Measurements from ENCODE around the gene UBASH3A. TPM values are rescaled to one million over a fixed set of nuclear protein-coding genes. Genes with fewer than 3 reads are reported as not detected.

The UBASH3A gene
- total and polyA plus RNA-seq, 2 donors (not counting 1 experiment from before 2014, with no cell fraction given) = not detected

- no peak overlapping the region for H3K27ac ChIP-seq (ENCODE audit: insufficient read depth, low read length)
- no peak overlapping the region for H3K9ac ChIP-seq (ENCODE audit: insufficient read depth, low read length)
- H3K4me1 ChIP-seq (ENCODE audit: control insufficient read depth, extremely low read depth, insufficient read depth, low read length) = no peaks in the 10 kb centered on the region
- no peak for DNase-seq (ENCODE audit: low read depth in 2 of 2)
- H4K20me1 ChIP-seq (ENCODE audit: control insufficient read depth, extremely low read depth, insufficient read depth, low read length) = no peaks in the 10 kb centered on the region
- H3K79me2 ChIP-seq (ENCODE audit: control insufficient read depth, insufficient read depth, low read length) = no peaks in the 10 kb centered on the region
- no peaks in the 10 kb centered on the region for H3K36me3 ChIP-seq (ENCODE audit: control insufficient read depth, insufficient read depth, low read length)
- H3K27me3 ChIP-seq (ENCODE audit: control insufficient read depth, insufficient read depth, low read length) = peaks cover 4% of the 10 kb centered on the region
- no peak overlapping the region for H3K4me2 ChIP-seq (ENCODE audit: extremely low read depth, insufficient read depth, low read length)
- no peak overlapping the region for H3K4me3 ChIP-seq (replicated peaks in 1 of 4; ENCODE audit: control extremely low read depth in 1 of 4, insufficient read depth in 1 of 4, low read depth in 3 of 4, low read length in 4 of 4)
- no peak overlapping the region for H2AFZ ChIP-seq (ENCODE audit: low read length)
- H3K9me3 ChIP-seq (ENCODE audit: control insufficient read depth, insufficient read depth, low read depth, low read length) = no peaks in the 10 kb centered on the region
- TF ChIP-seq EZH2 (IDR thresholded peaks at IDR 0.05; ENCODE audit: low read length, missing control alignments) (no peak), CTCF (conservative IDR thresholded peaks at IDR 0.05 in 1 of 2, IDR thresholded peaks at IDR 0.05 in 1 of 2; ENCODE audit: low read depth in 1 of 2, low read length in 2 of 2) (no peak)
Measured at GRCh38 chr21:42495027-42495426, 91.3 kb downstream of the UBASH3A start.

GRCh38 chr21:42495765-42496119 lies 92.0 kb downstream of the UBASH3A start:
- H3K27me3 ChIP-seq (ENCODE audit: control insufficient read depth, insufficient read depth, low read length) = peaks cover 4% of the 10 kb centered on the region
- peak in 1 of 2 donors; percentile 14 for DNase-seq (ENCODE audit: low read depth in 2 of 2)
- no peaks in the 10 kb centered on the region for H4K20me1 ChIP-seq (ENCODE audit: control insufficient read depth, extremely low read depth, insufficient read depth, low read length)
- H3K4me3 ChIP-seq (replicated peaks in 1 of 4; ENCODE audit: control extremely low read depth in 1 of 4, insufficient read depth in 1 of 4, low read depth in 3 of 4, low read length in 4 of 4) = peak overlapping the region; percentile 62 to 78 (median 72)
- TF ChIP-seq EZH2 (IDR thresholded peaks at IDR 0.05; ENCODE audit: low read length, missing control alignments) = no peak
- TF ChIP-seq CTCF (conservative IDR thresholded peaks at IDR 0.05 in 1 of 2, IDR thresholded peaks at IDR 0.05 in 1 of 2; ENCODE audit: low read depth in 1 of 2, low read length in 2 of 2) = no peak
- H3K36me3 ChIP-seq (ENCODE audit: control insufficient read depth, insufficient read depth, low read length) = no peaks in the 10 kb centered on the region
- no peaks in the 10 kb centered on the region for H3K9me3 ChIP-seq (ENCODE audit: control insufficient read depth, insufficient read depth, low read depth, low read length)
- H3K4me1 ChIP-seq (ENCODE audit: control insufficient read depth, extremely low read depth, insufficient read depth, low read length) = no peaks in the 10 kb centered on the region
- H3K27ac ChIP-seq (ENCODE audit: insufficient read depth, low read length) = peak overlapping the region; percentile 6
- H3K9ac ChIP-seq (ENCODE audit: insufficient read depth, low read length) = peak overlapping the region; percentile 11
- H3K4me2 ChIP-seq (ENCODE audit: extremely low read depth, insufficient read depth, low read length) = peak overlapping the region; percentile 96
- peak overlapping the region; percentile 78 for H2AFZ ChIP-seq (ENCODE audit: low read length)
- H3K79me2 ChIP-seq (ENCODE audit: control insufficient read depth, insufficient read depth, low read length) = no peaks in the 10 kb centered on the region

- no peaks in the 10 kb centered on the region for H4K20me1 ChIP-seq (ENCODE audit: control insufficient read depth, extremely low read depth, insufficient read depth, low read length)
- no peaks in the 10 kb centered on the region for H3K9me3 ChIP-seq (ENCODE audit: control insufficient read depth, insufficient read depth, low read depth, low read length)
- H3K4me2 ChIP-seq (ENCODE audit: extremely low read depth, insufficient read depth, low read length) = peak within 1 kb of the TSS; percentile 96
- H3K9ac ChIP-seq (ENCODE audit: insufficient read depth, low read length) = peak within 1 kb of the TSS; percentile 71
- peak within 1 kb of the TSS; percentile 70 for H3K27ac ChIP-seq (ENCODE audit: insufficient read depth, low read length)
- H3K36me3 ChIP-seq (ENCODE audit: control insufficient read depth, insufficient read depth, low read length) = no peaks in the 10 kb centered on the region
- peak; percentile 96 for DNase-seq (ENCODE audit: low read depth in 2 of 2)
- no peaks in the 10 kb centered on the region for H3K4me1 ChIP-seq (ENCODE audit: control insufficient read depth, extremely low read depth, insufficient read depth, low read length)
- H3K4me3 ChIP-seq (replicated peaks in 1 of 4; ENCODE audit: control extremely low read depth in 1 of 4, insufficient read depth in 1 of 4, low read depth in 3 of 4, low read length in 4 of 4) = peak within 1 kb of the TSS; percentile 62 to 78 (median 72)
- H3K79me2 ChIP-seq (ENCODE audit: control insufficient read depth, insufficient read depth, low read length) = no peaks in the 10 kb centered on the region
- H3K27me3 ChIP-seq (ENCODE audit: control insufficient read depth, insufficient read depth, low read length) = peaks cover 4% of the 10 kb centered on the region
- peak within 1 kb of the TSS; percentile 90 for H2AFZ ChIP-seq (ENCODE audit: low read length)
- TF ChIP-seq CTCF (conservative IDR thresholded peaks at IDR 0.05 in 1 of 2, IDR thresholded peaks at IDR 0.05 in 1 of 2; ENCODE audit: low read depth in 1 of 2, low read length in 2 of 2) = no peak
Measured at GRCh38 chr21:42496120-42496838, 92.6 kb downstream of the UBASH3A start, which contains the start of gene RSPH1. Gene RSPH1, minus strand, starts transcription at chr21:42496224. Its CDS starts 38 bp downstream, at chr21:42496186.
